Measurements from ENCODE around the gene PFKM.

DNA sequence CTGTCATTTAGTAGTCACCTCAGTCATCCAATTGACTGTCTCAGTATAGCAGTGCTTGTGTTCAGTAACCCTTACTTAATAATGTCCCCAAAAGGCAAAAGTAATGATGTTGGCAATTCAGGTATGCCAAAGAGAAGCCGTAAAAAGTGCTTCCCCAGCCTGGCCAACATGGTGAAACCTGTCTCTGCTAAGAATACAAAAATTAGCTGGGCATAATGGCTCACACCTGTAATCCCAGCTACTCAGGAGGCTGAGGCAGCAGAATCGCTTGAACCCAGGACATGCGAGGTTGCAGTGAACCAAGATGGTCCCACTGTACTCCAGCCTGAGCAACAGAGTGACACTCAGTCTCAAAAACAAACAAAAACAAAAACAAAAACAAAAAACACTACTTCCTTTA lies 46.9 kb upstream of the PFKM start:
- TF ChIP-seq EZH2 (IDR thresholded peaks at IDR 0.05) (no peak), POLR2AphosphoS5 (IDR thresholded peaks at IDR 0.05; ENCODE audit: borderline replicate concordance, low read depth, low read length) (no peak), FOXP2 (optimal IDR thresholded peaks at IDR 0.05; ENCODE audit: control extremely low read depth, extremely low read length, insufficient read depth) (no peak)

All from SK-N-MC (cell line).